ENCODE results near the gene IKBKG.
"Not testable (repeated sequence)": the region's sequence is repeated elsewhere in the genome, so short reads cannot be mapped to it uniquely, and the experiment has no call there.

Gene IKBKG

GRCh38 chrX:154546354-154547244 is 821 bp upstream of the IKBKG start, which contains the start of gene G6PD:
G6PD (minus strand) TSS chrX:154546846; CDS start chrX:154546155, 691 bp downstream.
- Histone ChIP-seq H3K4me3 (peak within 1 kb of the TSS; percentile 50 to 70 (median 59)), H3K27ac (peak within 1 kb of the TSS; percentile 67 to 94 (median 87))

- Histone ChIP-seq H3K27ac (peak overlapping the region in 20 of 21 experiments; percentile 68 to 94 (median 88)), H3K4me3 (peak overlapping the region; percentile 50 to 70 (median 59))
These were observed 552 bp downstream of the IKBKG start for GRCh38 chrX:154548028-154548316.

- Histone ChIP-seq H3K4me3 (no peak overlapping the region), H3K27ac (no peak overlapping the region)
These were observed 2.3 kb downstream of the IKBKG start for GRCh38 chrX:154549766-154550165.

- H3K27ac ChIP-seq, H3K4me3 ChIP-seq: not testable (repeated sequence)
These were observed 4.8 kb downstream of the IKBKG start for GRCh38 chrX:154552112-154552806.

- not testable (repeated sequence) for H3K4me3 ChIP-seq, H3K27ac ChIP-seq
These were observed 10.8 kb downstream of the IKBKG start for GRCh38 chrX:154558060-154558690.

- H3K27ac ChIP-seq: not testable (repeated sequence)
These were observed 11.5 kb downstream of the IKBKG start for GRCh38 chrX:154558896-154559295.

GRCh38 chrX:154560326-154560725 is 12.9 kb downstream of the IKBKG start:
- H3K4me3 ChIP-seq: not testable (repeated sequence)

More at GRCh38 chrX:154558896-154559295, 11.5 kb downstream of the IKBKG start:
- H3K4me3 ChIP-seq: not testable (repeated sequence)

GRCh38 chrX:154562295-154562694 is 14.9 kb downstream of the IKBKG start:
- not testable (repeated sequence) for H3K4me3 ChIP-seq, H3K27ac ChIP-seq

More at GRCh38 chrX:154560326-154560725, 12.9 kb downstream of the IKBKG start:
- H3K27ac ChIP-seq: not testable (repeated sequence)

GRCh38 chrX:154570361-154570760 is 22.9 kb downstream of the IKBKG start:
- not testable (repeated sequence) for H3K4me3 ChIP-seq, H3K27ac ChIP-seq

GRCh38 chrX:154573061-154573460 is 25.6 kb downstream of the IKBKG start:
- H3K4me3 ChIP-seq, H3K27ac ChIP-seq: not testable (repeated sequence)

- not testable (repeated sequence) for H3K27ac ChIP-seq, H3K4me3 ChIP-seq
These were observed 27.7 kb downstream of the IKBKG start for GRCh38 chrX:154575076-154575475.

GRCh38 chrX:154582994-154583393 is 35.6 kb downstream of the IKBKG start:
- H3K4me3 ChIP-seq, H3K27ac ChIP-seq: not testable (repeated sequence)

GRCh38 chrX:154584585-154585183 is 37.3 kb downstream of the IKBKG start, which contains the start of gene CTAG1A:
CTAG1A (plus strand) TSS chrX:154585133; CDS start chrX:154585207, 74 bp downstream.
- H3K27ac ChIP-seq, H3K4me3 ChIP-seq: not testable (repeated sequence)

- not testable (repeated sequence) for H3K27ac ChIP-seq, H3K4me3 ChIP-seq
These were observed 43.0 kb downstream of the IKBKG start for GRCh38 chrX:154590415-154590814.

GRCh38 chrX:154592505-154592904 is 45.1 kb downstream of the IKBKG start:
- Histone ChIP-seq H3K4me3 (no peak overlapping the region), H3K27ac (no peak overlapping the region)

- Histone ChIP-seq H3K4me3 (no peak overlapping the region), H3K27ac (no peak overlapping the region)
These were observed 45.8 kb downstream of the IKBKG start for GRCh38 chrX:154593201-154593600.

- Histone ChIP-seq H3K4me3 (no peak overlapping the region), H3K27ac (no peak overlapping the region)
These were observed 47.1 kb downstream of the IKBKG start for GRCh38 chrX:154594491-154594890.

- H3K4me3 ChIP-seq: no peak overlapping the region
- H3K27ac ChIP-seq: no peak overlapping the region
These were observed 48.3 kb downstream of the IKBKG start for GRCh38 chrX:154595559-154596249.

- no peak overlapping the region for H3K27ac ChIP-seq
- H3K4me3 ChIP-seq: no peak overlapping the region
These were observed 49.0 kb downstream of the IKBKG start for GRCh38 chrX:154596290-154596929.
